SK-N-SH (cell line): ENCODE data around the gene CD6. TPM values are rescaled to one million over a fixed set of nuclear protein-coding genes. Genes with fewer than 3 reads are reported as not detected.

Source experiments
- CTCF ChIA-PET: fragments of 300-600, 350-600 bp; formaldehyde crosslinking; extraction: SDS; loops from one replicate; lab custom pipeline; 2021; lab: Yijun Ruan, JAX
- POLR2A ChIA-PET: fragments of 350-600 bp; sonication (Branson Sonifier 250); formaldehyde crosslinking; extraction: SDS; loops from one replicate; lab custom pipeline; 2020; ENCODE audit warnings: antibody characterized with exemption, inconsistent platforms; lab: Yijun Ruan, JAX
- DNase-seq: peaks from one replicate; pipeline ENCODE4 v3.0.0; 2012
- H2AFZ ChIP-seq: fragments of 200-600 bp; sonication (generic); 2 replicates; pipeline ENCODE4 v1.8.1; 2016; ENCODE audit warnings: antibody characterized with exemption, mild to moderate bottlenecking, low read depth
- H3F3A ChIP-seq: fragments of 200-600 bp; sonication (generic); replicated peaks from 2 replicates; pipeline ENCODE3; 2016; ENCODE audit warnings: antibody characterized with exemption, mild to moderate bottlenecking; ENCODE audit not compliant: insufficient read depth
- H3K27ac ChIP-seq, 2 experiments: fragments of 200-500 bp in 1 of 2; fragments of 200-600 bp in 1 of 2; sonication (Bioruptor generic) in 1 of 2; sonication (generic), shearing (Covaris generic) in 1 of 2; 2 replicates each; pipeline versions ENCODE4 v1.5.1 to v1.6.1; 2014 to 2016; ENCODE audit warnings: low read depth in 2 of 2, inconsistent platforms in 1 of 2, low read length in 1 of 2, mild to moderate bottlenecking in 1 of 2, mixed read lengths in 1 of 2
- H3K27me3 ChIP-seq: fragments of 200-600 bp; sonication (generic), shearing (Covaris generic); 2 replicates; pipeline ENCODE4 v1.6.1; 2016; ENCODE audit warnings: mixed run types; ENCODE audit not compliant: insufficient read depth
- H3K36me3 ChIP-seq, 2 experiments: fragments of 200-500 bp in 1 of 2; fragments of 200-600 bp in 1 of 2; sonication (Bioruptor generic) in 1 of 2; sonication (generic) in 1 of 2; replicated peaks in 1 of 2; 2 replicates each; pipeline versions ENCODE3 to v1.5.1; 2014 to 2016; ENCODE audit warnings: low read length in 1 of 2, mild to moderate bottlenecking in 1 of 2; ENCODE audit not compliant: insufficient read depth in 2 of 2, control insufficient read depth in 1 of 2
- H3K4me1 ChIP-seq, 2 experiments: fragments of 200-500 bp in 1 of 2; fragments of 200-600 bp in 1 of 2; sonication (Bioruptor generic) in 1 of 2; sonication (generic), shearing (Covaris generic) in 1 of 2; 2 replicates each; pipeline versions ENCODE4 v1.5.1 to v1.6.1; 2014 to 2016; ENCODE audit warnings: low read depth in 1 of 2, low read length in 1 of 2, mixed run types in 1 of 2; ENCODE audit not compliant: insufficient read depth in 2 of 2, control insufficient read depth in 1 of 2
- H3K4me2 ChIP-seq: fragments of 200-600 bp; sonication (generic), shearing (Covaris generic); 2 replicates; pipeline ENCODE4 v1.6.1; 2017; ENCODE audit warnings: mixed run types
- H3K4me3 ChIP-seq, 2 experiments: fragments of 200-500 bp in 1 of 2; fragments of 200-600 bp in 1 of 2; sonication (Bioruptor generic) in 1 of 2; sonication (generic), shearing (Covaris generic) in 1 of 2; 2 replicates each; pipeline versions ENCODE4 v1.5.1 to v1.8.1; 2014 to 2016; ENCODE audit warnings: low read depth in 2 of 2, inconsistent platforms in 1 of 2, low read length in 1 of 2, mild to moderate bottlenecking in 1 of 2, mixed read lengths in 1 of 2, moderate library complexity in 1 of 2
- H3K79me2 ChIP-seq: fragments of 200-600 bp; sonication (generic); 2 replicates; pipeline ENCODE4 v1.8.1; 2017; ENCODE audit warnings: mild to moderate bottlenecking; ENCODE audit not compliant: insufficient read depth
- H3K9ac ChIP-seq: fragments of 200-600 bp; sonication (generic); 2 replicates; pipeline ENCODE4 v1.6.1; 2017; ENCODE audit warnings: mixed run types
- H3K9me2 ChIP-seq: fragments of 200-600 bp; sonication (generic); 2 replicates; pipeline ENCODE4 v1.6.1; 2017; ENCODE audit warnings: mixed run types
- H3K9me3 ChIP-seq: fragments of 200-600 bp; sonication (generic); 2 replicates; pipeline ENCODE4 v1.6.1; 2017; ENCODE audit warnings: mixed run types, mild to moderate bottlenecking, moderate library complexity
- H4K20me1 ChIP-seq: fragments of 200-600 bp; sonication (generic); 2 replicates; pipeline ENCODE4 v1.6.1; 2017; ENCODE audit warnings: mild to moderate bottlenecking, mixed run types; ENCODE audit not compliant: insufficient read depth
- FOXJ3 ChIP-seq: sonication (generic); formaldehyde crosslinking; IDR thresholded peaks from 2 replicates; pipeline ENCODE4 v1.5.1; 2020; ENCODE audit warnings: mild to moderate bottlenecking, missing genetic modification reagents
- GABPA ChIP-seq: IDR thresholded peaks from 2 replicates; pipeline ENCODE4 v1.4.0; 2012; ENCODE audit warnings: low read depth, mild to moderate bottlenecking
- IRF3 ChIP-seq: fragments of 150-350 bp; IDR thresholded peaks from 2 replicates; pipeline ENCODE4 v1.6.1; 2016; ENCODE audit warnings: mild to moderate bottlenecking, low read depth, low read length
- NRF1 ChIP-seq: IDR thresholded peaks from 2 replicates; pipeline ENCODE4 v1.6.1; 2012; ENCODE audit warnings: low read depth, mild to moderate bottlenecking, low read length
- RAD21 ChIP-seq: IDR thresholded peaks from 2 replicates; pipeline ENCODE4 v1.6.1; 2012; ENCODE audit warnings: mild to moderate bottlenecking, low read length
- RCOR1 ChIP-seq: fragments of 150-350 bp; IDR thresholded peaks from 2 replicates; pipeline ENCODE4 v1.6.1; 2017; ENCODE audit warnings: antibody characterized with exemption, low read length
- RFX5 ChIP-seq: IDR thresholded peaks from 2 replicates; pipeline ENCODE4 v1.6.1; 2012; ENCODE audit warnings: mild to moderate bottlenecking, improper control_type of control experiment, low read length
- WGBS: methylation state at CpG from one replicate; pipeline ENCODE4 v1.1.6; 2017; ENCODE audit warnings: low lambda C conversion rate; 5-methylcytosine and 5-hydroxymethylcytosine counted together
- polyA plus RNA-seq, 3 experiments: library from polyadenylated mRNA; depleted of rRNA; stranded (reverse); fragments of >200 nt; gene quantifications; 2 replicates each; pipeline ENCODE4 v1.2.3, GENCODE V29; 2012
- TF ChIP-seq, protein P1 (sequence below): IDR thresholded peaks from 2 replicates; pipeline ENCODE4; 2012

CD6 gene
- polyA plus RNA-seq, 1 of the 3 experiments (the other 2 are of a cell fraction) = not detected

GRCh38 chr11:61021661-61022212, 50.3 kb downstream of the CD6 start:
- no peaks in the 10 kb centered on the region for H3K79me2 ChIP-seq
- no peaks in the 10 kb centered on the region for H3K36me3 ChIP-seq
- no peak for DNase-seq
- no peaks in the 10 kb centered on the region; a peak in 1 of 4 replicates for H3K4me1 ChIP-seq
- POLR2A ChIA-PET = no interaction called here
- no peaks in the 10 kb centered on the region for H3K9me3 ChIP-seq
- H3K4me3 ChIP-seq = no peak overlapping the region
- H3K9ac ChIP-seq = no peak overlapping the region
- H3K27ac ChIP-seq = no peak overlapping the region
- 84% methylated on average over 2 of the region's 14 CpGs for WGBS
- H3K9me2 ChIP-seq = no peaks in the 10 kb centered on the region
- no peak for TF ChIP-seq RAD21
- TF ChIP-seq IRF3 = no peak
- no peak for TF ChIP-seq NRF1
- no peak for TF ChIP-seq RFX5
- TF ChIP-seq, protein P1, sequence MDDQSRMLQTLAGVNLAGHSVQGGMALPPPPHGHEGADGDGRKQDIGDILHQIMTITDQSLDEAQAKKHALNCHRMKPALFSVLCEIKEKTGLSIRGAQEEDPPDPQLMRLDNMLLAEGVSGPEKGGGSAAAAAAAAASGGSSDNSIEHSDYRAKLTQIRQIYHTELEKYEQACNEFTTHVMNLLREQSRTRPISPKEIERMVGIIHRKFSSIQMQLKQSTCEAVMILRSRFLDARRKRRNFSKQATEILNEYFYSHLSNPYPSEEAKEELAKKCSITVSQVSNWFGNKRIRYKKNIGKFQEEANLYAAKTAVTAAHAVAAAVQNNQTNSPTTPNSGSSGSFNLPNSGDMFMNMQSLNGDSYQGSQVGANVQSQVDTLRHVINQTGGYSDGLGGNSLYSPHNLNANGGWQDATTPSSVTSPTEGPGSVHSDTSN = no peak
- no peak for TF ChIP-seq FOXJ3 (CRISPR knock-in tag)
- TF ChIP-seq GABPA = no peak
- TF ChIP-seq, all 33 proteins: peak for 0
- CTCF ChIA-PET = interaction anchor here (0.6 kb wide), 1 partner anchor 132 kb away, joined by 3 read pairs; no protein-coding TSS in a partner anchor
- Histone ChIP-seq H3F3A (no peaks in the 10 kb centered on the region), H4K20me1 (no peaks in the 10 kb centered on the region), H2AFZ (no peak overlapping the region), H3K27me3 (no peaks in the 10 kb centered on the region), H3K4me2 (no peak overlapping the region)

- H3K36me3 ChIP-seq = no peaks in the 10 kb centered on the region
- no peaks in the 10 kb centered on the region; a peak in 1 of 4 replicates for H3K4me1 ChIP-seq
- H3K9me3 ChIP-seq = no peaks in the 10 kb centered on the region
- no peaks in the 10 kb centered on the region for H3K9me2 ChIP-seq
- WGBS = 73% methylated on average over 10 of the region's 10 CpGs
- no peaks in the 10 kb centered on the region for H3K27me3 ChIP-seq
- no peak overlapping the region for H3K27ac ChIP-seq
- TF ChIP-seq RCOR1 = no peak
- H3K9ac ChIP-seq = no peak overlapping the region
- CTCF ChIA-PET = interaction anchor here (0.8 to 1.1 kb wide), 2 partner anchors 53 to 108 kb away, joined by 3 read pairs; no protein-coding TSS in a partner anchor
- H3K79me2 ChIP-seq = no peaks in the 10 kb centered on the region
- POLR2A ChIA-PET = no interaction called here
- no peak overlapping the region for H3K4me3 ChIP-seq
- no peak overlapping the region for H2AFZ ChIP-seq
- no peak for DNase-seq
- no peaks in the 10 kb centered on the region for H4K20me1 ChIP-seq
- no peaks in the 10 kb centered on the region for H3F3A ChIP-seq
- H3K4me2 ChIP-seq = no peak overlapping the region
These were observed 51.0 kb downstream of the CD6 start for GRCh38 chr11:61022311-61023085.
